Neural progenitor cell (in vitro differentiated cells): Measurements from ENCODE around the gene NEK8. TPM values are rescaled to one million over a fixed set of nuclear protein-coding genes. Genes with fewer than 3 reads are reported as not detected.
A peak's percentile ranks its signal among the peaks of the same experiment; 100 is the strongest.

ENCODE experiments used
- DNase-seq: peaks from one replicate; pipeline ENCODE4 v3.0.0-alpha.2; 2016; ENCODE audit warnings: low spot score
- H2AFZ ChIP-seq: fragments of 200-600 bp; sonication (generic); replicated peaks from 2 replicates; pipeline ENCODE4 v1.6.1; 2016; ENCODE audit warnings: antibody characterized with exemption
- H3F3A ChIP-seq: fragments of 200-600 bp; sonication (generic); 2 replicates; pipeline ENCODE4 v1.6.1; 2016; ENCODE audit warnings: antibody characterized with exemption, low read depth
- H3K27ac ChIP-seq: fragments of 200-600 bp; sonication (generic); 2 replicates; pipeline ENCODE4 v1.5.1; 2016; ENCODE audit warnings: mild to moderate bottlenecking
- H3K27me3 ChIP-seq: fragments of 200-600 bp; sonication (generic); 2 replicates; pipeline ENCODE4 v1.6.1; 2016; ENCODE audit warnings: mild to moderate bottlenecking, moderate library complexity
- H3K36me3 ChIP-seq: fragments of 200-600 bp; sonication (generic); 2 replicates; pipeline ENCODE4 v1.5.1; 2016
- H3K4me1 ChIP-seq: fragments of 200-600 bp; sonication (generic); 2 replicates; pipeline ENCODE4 v1.6.1; 2016; ENCODE audit warnings: mixed run types
- H3K4me2 ChIP-seq: fragments of 200-600 bp; sonication (generic); 2 replicates; pipeline ENCODE4 v1.6.1; 2016
- H3K4me3 ChIP-seq: fragments of 200-600 bp; sonication (generic); 2 replicates; pipeline ENCODE4 v1.5.1; 2016
- H3K79me2 ChIP-seq: fragments of 200-600 bp; sonication (generic); 2 replicates; pipeline ENCODE4 v1.6.1; 2016; ENCODE audit warnings: low read depth
- H3K9ac ChIP-seq: fragments of 200-600 bp; sonication (generic); 2 replicates; pipeline ENCODE4 v1.6.1; 2016
- H3K9me3 ChIP-seq: fragments of 200-600 bp; sonication (generic); 2 replicates; pipeline ENCODE4 v1.5.1; 2016; ENCODE audit warnings: low read depth
- H4K20me1 ChIP-seq: fragments of 200-600 bp; sonication (generic); 2 replicates; pipeline ENCODE4 v1.6.1; 2016; ENCODE audit warnings: low read depth
- H3K27ac Mint-ChIP-seq: 3 replicates; pipeline ENCODE4 v1.8.0; 2021; ENCODE audit warnings: mixed read lengths
- H3K27me3 Mint-ChIP-seq: 2 replicates; pipeline ENCODE4 v1.8.0; 2022; ENCODE audit warnings: low read depth, mild to moderate bottlenecking, inconsistent platforms, moderate library complexity, mixed read lengths; ENCODE audit not compliant: insufficient read depth
- H3K36me3 Mint-ChIP-seq: 3 replicates; pipeline ENCODE4 v1.8.0; 2021; ENCODE audit warnings: mixed read lengths
- H3K4me1 Mint-ChIP-seq: 3 replicates; pipeline ENCODE4 v1.8.0; 2021; ENCODE audit warnings: mixed read lengths
- H3K4me3 Mint-ChIP-seq: 3 replicates; pipeline ENCODE4 v1.8.0; 2021; ENCODE audit warnings: mild to moderate bottlenecking, moderate library complexity, mixed read lengths
- H3K9me3 Mint-ChIP-seq: 3 replicates; pipeline ENCODE4 v1.8.0; 2020; ENCODE audit warnings: mixed read lengths
- EZH2 ChIP-seq: fragments of 200-600 bp; sonication (generic); IDR thresholded peaks from 2 replicates; pipeline ENCODE4 v1.6.1; 2017; ENCODE audit warnings: antibody characterized with exemption, mild to moderate bottlenecking, moderate library complexity
- EZH2phosphoT487 ChIP-seq: fragments of 200-600 bp; sonication (generic); IDR thresholded peaks from 2 replicates; pipeline ENCODE4 v1.6.1; 2017; ENCODE audit warnings: antibody characterized with exemption
- total RNA-seq: library from RNA; depleted of rRNA; stranded (reverse); fragments of >200 nt; gene quantifications from 2 replicates; pipeline ENCODE4 v1.2.3, GENCODE V29; 2015; ENCODE audit warnings: low replicate concordance
- TF ChIP-seq, protein P1 (sequence below): fragments of 200-600 bp; sonication (generic); IDR thresholded peaks from 2 replicates; pipeline ENCODE4 v1.5.1; 2017; ENCODE audit warnings: antibody characterized with exemption, mild to moderate bottlenecking

The NEK8 gene
- total RNA-seq, 1 donor from 2014 or later, result 3.7 TPM

GRCh38 chr17:28746611-28747050, 18.0 kb downstream of the NEK8 start:
- H3K4me1 ChIP-seq, result peaks cover 16% of the 10 kb centered on the region
- H3F3A ChIP-seq, result peaks cover 82% of the 10 kb centered on the region
- Mint-ChIP-seq H3K4me3 (peak overlapping the region; percentile 91), H3K4me1 (peaks cover 31% of the 10 kb centered on the region), H3K36me3 (peaks cover 4% of the 10 kb centered on the region), H3K27me3 (peaks cover 4% of the 10 kb centered on the region), H3K27ac (peak overlapping the region; percentile 89), H3K9me3 (no peaks in the 10 kb centered on the region)
- H2AFZ ChIP-seq, result no peak overlapping the region
- peaks cover 55% of the 10 kb centered on the region for H3K79me2 ChIP-seq
- peak overlapping the region; percentile 78 for H3K4me3 ChIP-seq
- H3K27me3 ChIP-seq, result no peaks in the 10 kb centered on the region
- no peaks in the 10 kb centered on the region for H3K9me3 ChIP-seq
- peak overlapping the region; percentile 41 for H3K27ac ChIP-seq
- no peak for TF ChIP-seq EZH2phosphoT487
- TF ChIP-seq, protein P1, sequence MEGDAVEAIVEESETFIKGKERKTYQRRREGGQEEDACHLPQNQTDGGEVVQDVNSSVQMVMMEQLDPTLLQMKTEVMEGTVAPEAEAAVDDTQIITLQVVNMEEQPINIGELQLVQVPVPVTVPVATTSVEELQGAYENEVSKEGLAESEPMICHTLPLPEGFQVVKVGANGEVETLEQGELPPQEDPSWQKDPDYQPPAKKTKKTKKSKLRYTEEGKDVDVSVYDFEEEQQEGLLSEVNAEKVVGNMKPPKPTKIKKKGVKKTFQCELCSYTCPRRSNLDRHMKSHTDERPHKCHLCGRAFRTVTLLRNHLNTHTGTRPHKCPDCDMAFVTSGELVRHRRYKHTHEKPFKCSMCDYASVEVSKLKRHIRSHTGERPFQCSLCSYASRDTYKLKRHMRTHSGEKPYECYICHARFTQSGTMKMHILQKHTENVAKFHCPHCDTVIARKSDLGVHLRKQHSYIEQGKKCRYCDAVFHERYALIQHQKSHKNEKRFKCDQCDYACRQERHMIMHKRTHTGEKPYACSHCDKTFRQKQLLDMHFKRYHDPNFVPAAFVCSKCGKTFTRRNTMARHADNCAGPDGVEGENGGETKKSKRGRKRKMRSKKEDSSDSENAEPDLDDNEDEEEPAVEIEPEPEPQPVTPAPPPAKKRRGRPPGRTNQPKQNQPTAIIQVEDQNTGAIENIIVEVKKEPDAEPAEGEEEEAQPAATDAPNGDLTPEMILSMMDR, result no peak
- no peak for TF ChIP-seq EZH2
- H3K4me2 ChIP-seq, result peak overlapping the region; percentile 88
- no peak overlapping the region for H3K9ac ChIP-seq
- peaks cover 67% of the 10 kb centered on the region for H4K20me1 ChIP-seq
- peak; percentile 63 for DNase-seq
- H3K36me3 ChIP-seq, result peaks cover 7% of the 10 kb centered on the region

DNA sequence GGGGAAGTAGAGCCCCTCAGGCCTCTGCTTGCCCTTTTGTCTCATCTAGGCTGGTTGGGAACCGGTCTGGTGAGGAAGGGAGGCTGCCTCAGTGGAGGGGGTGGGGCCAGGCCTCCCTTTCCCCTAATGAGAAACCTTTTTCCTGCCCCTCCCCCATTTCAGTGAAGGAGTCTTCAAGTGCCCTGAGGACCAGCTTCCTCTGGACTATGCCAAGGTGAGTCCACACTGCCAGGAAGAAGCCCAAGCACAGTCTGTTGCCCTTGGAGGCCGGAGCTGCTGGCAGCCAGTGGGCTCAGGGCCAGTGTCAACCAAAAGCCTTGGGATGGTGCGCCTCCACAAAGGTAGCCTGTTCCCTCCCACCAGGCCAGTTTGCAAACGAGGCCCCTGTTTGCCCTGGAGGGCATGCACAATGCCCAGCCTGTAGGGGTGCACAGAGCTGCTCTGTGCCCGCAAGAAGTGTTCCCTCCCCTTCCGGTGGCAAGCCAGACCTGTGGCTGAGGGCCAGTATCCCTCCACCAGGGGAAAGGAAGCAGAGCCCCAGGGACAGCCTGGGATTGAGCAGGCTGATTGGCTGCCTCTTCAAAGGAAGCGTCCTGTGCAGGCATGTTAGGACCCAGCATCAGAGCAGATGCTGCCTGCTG, 18.6 kb downstream of the NEK8 start:
- Mint-ChIP-seq H3K4me1 (peaks cover 31% of the 10 kb centered on the region), H3K9me3 (no peaks in the 10 kb centered on the region), H3K4me3 (no peak overlapping the region), H3K27me3 (peaks cover 4% of the 10 kb centered on the region), H3K36me3 (peaks cover 4% of the 10 kb centered on the region), H3K27ac (no peak overlapping the region)
- Histone ChIP-seq H2AFZ (no peak overlapping the region), H3K4me2 (peak overlapping the region; percentile 88), H3K36me3 (peaks cover 7% of the 10 kb centered on the region), H3K79me2 (peaks cover 57% of the 10 kb centered on the region), H3F3A (peaks cover 88% of the 10 kb centered on the region), H3K27me3 (no peaks in the 10 kb centered on the region), H3K4me1 (peaks cover 16% of the 10 kb centered on the region), H3K9me3 (no peaks in the 10 kb centered on the region), H3K4me3 (peak overlapping the region; percentile 78), H3K9ac (no peak overlapping the region), H3K27ac (peak overlapping the region; percentile 41), H4K20me1 (peaks cover 68% of the 10 kb centered on the region)
- DNase-seq, result no peak
- TF ChIP-seq EZH2phosphoT487, result no peak
- no peak for TF ChIP-seq EZH2
- TF ChIP-seq, protein P1, result no peak

DNA sequence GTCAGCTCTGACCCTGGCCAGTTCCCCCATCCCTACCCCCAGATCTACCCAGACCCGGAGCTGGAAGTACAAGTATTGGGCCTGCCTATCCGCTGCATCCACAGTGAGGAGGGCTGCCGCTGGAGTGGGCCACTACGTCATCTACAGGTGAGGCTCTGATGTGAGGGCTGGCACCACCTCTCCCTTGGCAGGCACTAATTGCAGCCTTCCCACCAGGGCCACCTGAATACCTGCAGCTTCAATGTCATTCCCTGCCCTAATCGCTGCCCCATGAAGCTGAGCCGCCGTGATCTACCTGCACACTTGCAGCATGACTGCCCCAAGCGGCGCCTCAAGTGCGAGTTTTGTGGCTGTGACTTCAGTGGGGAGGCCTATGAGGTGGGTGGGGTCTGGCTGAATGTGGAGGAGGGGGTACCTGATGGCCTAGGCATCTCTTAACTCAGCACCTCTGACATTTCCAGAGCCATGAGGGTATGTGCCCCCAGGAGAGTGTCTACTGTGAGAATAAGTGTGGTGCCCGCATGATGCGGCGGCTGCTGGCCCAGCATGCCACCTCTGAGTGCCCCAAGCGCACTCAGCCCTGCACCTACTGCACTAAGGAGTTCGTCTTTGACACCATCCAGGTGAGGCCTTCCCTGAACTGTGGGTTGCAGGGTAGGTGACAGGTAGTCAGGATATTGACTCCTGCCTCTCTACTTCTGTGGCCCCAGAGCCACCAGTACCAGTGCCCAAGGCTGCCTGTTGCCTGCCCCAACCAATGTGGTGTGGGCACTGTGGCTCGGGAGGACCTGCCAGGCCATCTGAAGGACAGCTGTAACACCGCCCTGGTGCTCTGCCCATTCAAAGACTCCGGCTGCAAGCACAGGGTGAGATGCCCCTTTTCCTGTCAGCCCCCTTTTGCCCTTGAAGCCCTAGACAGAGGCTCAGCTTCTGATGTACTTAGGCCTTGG, 19.5 kb downstream of the NEK8 start:
- H3K9me3 ChIP-seq, result no peaks in the 10 kb centered on the region
- H3K27me3 Mint-ChIP-seq, result peaks cover 2% of the 10 kb centered on the region
- peaks cover 68% of the 10 kb centered on the region for H4K20me1 ChIP-seq
- no peaks in the 10 kb centered on the region for H3K27me3 ChIP-seq
- no peak overlapping the region for H3K4me3 ChIP-seq
- no peak for TF ChIP-seq EZH2phosphoT487
- no peaks in the 10 kb centered on the region for H3K9me3 Mint-ChIP-seq
- H3K4me1 Mint-ChIP-seq, result peaks cover 29% of the 10 kb centered on the region
- H3F3A ChIP-seq, result peaks cover 90% of the 10 kb centered on the region
- H3K4me1 ChIP-seq, result peaks cover 16% of the 10 kb centered on the region
- peaks cover 7% of the 10 kb centered on the region for H3K36me3 ChIP-seq
- no peak overlapping the region for H3K9ac ChIP-seq
- no peak overlapping the region for H2AFZ ChIP-seq
- peaks cover 57% of the 10 kb centered on the region for H3K79me2 ChIP-seq
- H3K27ac ChIP-seq, result no peak overlapping the region
- no peak overlapping the region for H3K4me2 ChIP-seq
- H3K4me3 Mint-ChIP-seq, result peak overlapping the region; percentile 62
- DNase-seq, result no peak
- H3K36me3 Mint-ChIP-seq, result peaks cover 9% of the 10 kb centered on the region
- no peak overlapping the region for H3K27ac Mint-ChIP-seq
